OCI-LY3 (cell line): ENCODE data around the gene MRPL40.

Experiments
- CTCF ChIP-seq: fragments of 200-600, 300-600 bp; sonication (generic); IDR thresholded peaks from 2 replicates; pipeline ENCODE4 v1.5.1; 2014; ENCODE audit warnings: antibody characterized with exemption, low read length, low read depth
- EZH2phosphoT487 ChIP-seq: fragments of 200-600 bp; shearing (Covaris generic); IDR thresholded peaks from 2 replicates; pipeline ENCODE4 v1.6.1; 2018; ENCODE audit warnings: antibody characterized with exemption, mixed run types, low read depth

GRCh38 chr22:19482297-19482696 lies 50.0 kb downstream of the MRPL40 start:
- TF ChIP-seq CTCF (no peak), EZH2phosphoT487 (no peak)
